Measurements from ENCODE around the gene SLC45A2.
"Not testable (repeated sequence)": the region's sequence is repeated elsewhere in the genome, so short reads cannot be mapped to it uniquely, and the experiment has no call there.

The SLC45A2 gene

DNA sequence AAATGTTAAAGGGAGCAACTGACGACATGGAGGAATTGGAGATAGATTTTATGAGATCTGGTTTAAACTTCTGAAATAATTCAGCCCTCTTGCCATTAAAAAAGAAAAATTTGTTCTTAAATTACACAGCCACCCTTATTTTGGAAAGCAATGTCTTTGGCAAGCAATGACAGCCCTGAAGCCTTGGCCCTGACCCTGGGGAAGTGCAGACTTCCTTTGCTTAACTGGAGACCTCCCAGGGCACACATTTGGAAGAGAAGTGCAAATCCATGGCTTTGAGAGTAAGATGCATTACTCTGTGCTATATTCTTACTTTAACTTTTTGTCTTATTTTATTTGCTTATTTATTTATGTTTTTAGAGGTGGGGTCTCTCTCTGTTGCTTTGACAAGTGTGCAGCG is 26.3 kb downstream of the SLC45A2 start:
- no peak for DNase-seq

DNA sequence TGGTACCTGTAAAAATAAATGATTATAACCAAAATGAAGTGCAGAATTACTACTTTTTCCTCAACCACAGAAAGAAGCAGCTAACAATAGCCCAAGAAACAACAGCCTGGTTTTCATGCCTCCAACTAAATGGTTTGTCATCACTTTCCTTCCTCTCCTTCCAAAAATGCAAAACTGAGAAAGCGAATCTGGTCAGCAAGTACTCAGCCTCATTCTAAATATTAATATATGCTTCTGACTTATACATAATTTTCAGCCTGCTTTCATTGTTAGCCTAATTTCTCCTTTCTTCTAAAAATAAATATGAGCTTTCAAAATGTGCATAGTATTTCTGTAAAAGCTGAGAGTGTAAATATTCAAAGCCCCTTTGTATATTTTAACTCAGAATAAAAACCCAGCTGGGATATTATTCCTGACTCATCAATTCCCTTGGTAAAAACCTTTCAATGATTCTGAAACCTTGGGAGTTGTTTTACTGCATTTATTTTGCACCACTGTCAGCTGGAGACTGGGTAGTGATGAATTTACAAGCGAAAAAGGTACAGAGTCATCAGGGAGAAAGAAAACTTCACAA is 26.8 kb downstream of the SLC45A2 start:
- no peak for DNase-seq

DNA sequence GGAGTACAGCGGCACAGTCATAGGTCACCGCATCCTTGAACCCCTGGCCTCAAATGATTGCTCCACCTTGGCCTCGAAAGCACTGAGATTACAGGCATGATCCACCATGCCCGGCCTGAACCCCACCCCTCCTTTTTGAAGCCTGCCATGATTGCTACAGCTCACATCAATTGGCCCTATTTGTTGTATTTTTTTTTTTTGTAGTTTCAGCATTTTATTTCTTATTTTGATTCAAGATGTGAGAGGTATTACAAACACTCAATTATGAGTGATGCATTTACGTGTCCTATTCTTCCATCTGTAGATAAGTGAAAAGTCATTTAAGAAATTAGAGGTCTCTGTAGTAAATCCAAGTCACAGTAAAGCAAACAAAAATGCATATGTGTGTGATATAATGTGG is 32.3 kb downstream of the SLC45A2 start:
- not testable (repeated sequence) for DNase-seq

DNA sequence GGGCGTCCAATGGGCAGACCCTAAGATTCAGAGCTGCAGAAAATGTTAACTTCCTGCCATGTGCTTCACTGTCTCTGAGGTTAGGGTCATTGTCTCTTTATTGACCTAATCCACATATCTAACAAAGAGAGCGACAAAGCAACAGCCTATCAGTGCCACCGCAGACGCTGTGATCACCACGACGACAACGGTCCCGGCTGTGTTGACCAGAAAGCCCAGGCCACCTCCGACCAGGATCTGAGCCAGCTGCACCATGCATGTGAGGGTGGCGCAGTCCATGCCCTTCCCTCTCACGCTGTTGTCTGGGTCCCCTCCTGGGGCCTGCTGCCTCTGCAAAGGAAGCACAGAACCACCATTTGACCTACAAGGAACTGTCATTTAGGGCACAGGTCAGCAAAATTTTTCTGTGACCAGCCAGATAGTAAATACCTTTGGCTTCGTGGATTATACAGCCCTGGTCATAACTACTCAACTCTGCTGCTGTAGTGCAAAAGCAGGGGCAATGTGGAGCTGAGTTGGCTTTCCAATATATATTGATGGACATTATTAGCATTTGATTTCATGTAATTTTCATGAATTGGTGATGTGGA is 39.9 kb downstream of the SLC45A2 start:
- no peak for DNase-seq

DNA sequence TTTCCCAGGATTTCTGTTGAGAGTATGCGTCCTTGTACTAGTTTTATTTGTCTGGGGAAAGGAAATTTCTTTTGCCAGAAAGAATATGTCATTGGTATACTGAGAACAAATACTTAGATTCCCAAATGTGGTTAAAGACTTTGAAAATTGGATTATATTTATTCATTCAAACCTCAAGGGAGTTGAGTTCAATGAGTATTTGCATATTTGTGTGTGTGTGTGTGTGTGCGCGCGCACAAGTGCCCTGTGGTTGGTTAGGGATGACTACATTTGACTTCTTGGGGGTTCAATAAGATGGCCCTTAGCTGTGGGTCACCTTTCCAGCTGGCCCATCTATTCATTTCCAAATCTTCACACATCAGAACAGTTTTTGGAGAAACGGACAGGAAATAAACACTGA is 43.4 kb downstream of the SLC45A2 start:
- DNase-seq, result no peak

DNA sequence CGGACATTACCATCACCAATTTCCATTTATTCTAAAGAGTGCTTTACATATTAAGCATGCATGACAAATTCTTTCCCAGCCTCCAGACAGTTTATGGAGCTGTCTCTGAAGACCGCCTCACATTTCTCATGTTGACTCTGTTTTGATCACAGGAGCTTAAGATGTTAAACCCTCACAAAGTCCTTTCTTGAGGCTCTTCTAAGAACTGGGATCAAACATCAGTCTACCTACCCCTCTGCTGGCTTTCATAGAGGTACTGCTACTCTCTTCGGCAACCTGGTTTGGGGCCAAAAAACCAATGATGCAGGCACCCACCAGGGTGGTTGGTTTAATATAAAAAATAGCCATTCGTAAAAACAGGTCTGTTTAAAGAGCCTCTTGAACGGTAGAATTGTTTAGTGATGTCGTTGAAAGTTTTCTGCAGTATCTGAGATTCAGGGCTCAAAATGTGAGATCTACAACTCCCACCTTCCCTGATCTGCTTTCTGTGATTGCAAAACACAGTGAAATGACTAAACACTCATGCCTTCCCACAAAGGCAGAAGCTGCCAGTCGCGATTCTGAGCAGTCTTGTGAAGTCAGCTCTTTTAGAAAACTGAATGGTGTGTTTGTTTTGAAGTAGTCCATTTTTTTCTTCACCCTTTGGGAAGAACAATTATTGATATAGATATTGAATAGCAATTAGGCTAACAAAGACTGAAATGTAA is 44.8 kb downstream of the SLC45A2 start:
- DNase-seq, result no peak

DNA sequence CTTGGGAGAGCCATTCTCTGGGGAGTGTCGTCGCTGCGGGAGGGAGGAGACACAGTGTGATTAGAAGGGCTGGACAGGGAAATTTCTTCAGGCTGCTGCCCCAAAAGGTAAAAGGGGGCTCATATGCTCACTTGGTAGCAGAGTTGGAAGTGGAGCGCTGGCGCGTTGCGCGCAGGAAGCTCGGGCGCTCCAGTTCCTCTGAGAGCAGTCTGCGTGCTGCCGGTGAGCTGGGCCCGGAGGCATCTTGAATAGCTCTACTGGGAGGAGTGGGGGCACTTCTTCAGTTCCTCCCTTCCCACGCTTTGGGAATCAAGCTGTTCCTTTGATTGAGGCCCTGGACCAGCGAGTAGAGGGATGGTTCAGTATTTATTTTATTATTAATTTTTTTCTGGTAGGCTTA is 45.6 kb downstream of the SLC45A2 start:
- DNase-seq, result no peak

DNA sequence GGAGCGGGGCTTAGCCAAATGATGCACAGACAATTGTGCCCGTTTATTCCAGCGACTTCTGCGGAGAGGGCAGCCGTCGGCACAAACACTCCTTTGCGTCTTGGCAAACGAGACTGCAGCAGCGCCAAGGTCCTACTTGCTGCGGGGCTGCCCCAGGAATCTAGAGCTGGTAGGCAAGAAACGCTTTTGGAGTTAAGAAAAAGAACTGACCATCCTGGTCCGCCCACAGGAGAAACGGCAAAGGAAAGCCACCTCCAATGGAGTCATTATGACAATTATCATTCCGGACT is 46.0 kb downstream of the SLC45A2 start:
- no peak for DNase-seq

DNA sequence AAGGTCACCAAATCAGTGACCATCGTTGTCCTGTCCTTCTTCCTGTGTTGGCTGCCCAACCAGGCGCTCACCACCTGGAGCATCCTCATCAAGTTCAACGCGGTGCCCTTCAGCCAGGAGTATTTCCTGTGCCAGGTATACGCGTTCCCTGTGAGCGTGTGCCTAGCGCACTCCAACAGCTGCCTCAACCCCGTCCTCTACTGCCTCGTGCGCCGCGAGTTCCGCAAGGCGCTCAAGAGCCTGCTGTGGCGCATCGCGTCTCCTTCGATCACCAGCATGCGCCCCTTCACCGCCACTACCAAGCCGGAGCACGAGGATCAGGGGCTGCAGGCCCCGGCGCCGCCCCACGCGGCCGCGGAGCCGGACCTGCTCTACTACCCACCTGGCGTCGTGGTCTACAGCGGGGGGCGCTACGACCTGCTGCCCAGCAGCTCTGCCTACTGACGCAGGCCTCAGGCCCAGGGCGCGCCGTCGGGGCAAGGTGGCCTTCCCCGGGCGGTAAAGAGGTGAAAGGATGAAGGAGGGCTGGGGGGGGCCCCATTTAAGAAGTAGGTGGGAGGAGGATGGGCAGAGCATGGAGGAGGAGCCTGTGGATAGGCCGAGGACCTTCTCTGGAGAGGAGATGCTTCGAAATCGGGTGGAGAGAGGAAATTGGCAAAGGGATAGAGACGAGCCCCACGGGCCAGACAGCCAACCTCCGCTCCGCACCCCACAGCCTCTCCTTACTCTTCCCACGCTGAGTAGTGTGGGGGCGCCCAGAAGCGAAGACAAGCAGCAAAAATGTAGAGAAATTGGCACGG is 46.6 kb downstream of the SLC45A2 start:
- no peak for DNase-seq

DNA sequence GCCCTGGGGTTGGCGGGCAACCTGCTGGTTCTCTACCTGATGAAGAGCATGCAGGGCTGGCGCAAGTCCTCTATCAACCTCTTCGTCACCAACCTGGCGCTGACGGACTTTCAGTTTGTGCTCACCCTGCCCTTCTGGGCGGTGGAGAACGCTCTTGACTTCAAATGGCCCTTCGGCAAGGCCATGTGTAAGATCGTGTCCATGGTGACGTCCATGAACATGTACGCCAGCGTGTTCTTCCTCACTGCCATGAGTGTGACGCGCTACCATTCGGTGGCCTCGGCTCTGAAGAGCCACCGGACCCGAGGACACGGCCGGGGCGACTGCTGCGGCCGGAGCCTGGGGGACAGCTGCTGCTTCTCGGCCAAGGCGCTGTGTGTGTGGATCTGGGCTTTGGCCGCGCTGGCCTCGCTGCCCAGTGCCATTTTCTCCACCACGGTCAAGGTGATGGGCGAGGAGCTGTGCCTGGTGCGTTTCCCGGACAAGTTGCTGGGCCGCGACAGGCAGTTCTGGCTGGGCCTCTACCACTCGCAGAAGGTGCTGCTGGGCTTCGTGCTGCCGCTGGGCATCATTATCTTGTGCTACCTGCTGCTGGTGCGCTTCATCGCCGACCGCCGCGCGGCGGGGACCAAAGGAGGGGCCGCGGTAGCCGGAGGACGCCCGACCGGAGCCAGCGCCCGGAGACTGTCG is 47.3 kb downstream of the SLC45A2 start:
- no peak for DNase-seq

DNA sequence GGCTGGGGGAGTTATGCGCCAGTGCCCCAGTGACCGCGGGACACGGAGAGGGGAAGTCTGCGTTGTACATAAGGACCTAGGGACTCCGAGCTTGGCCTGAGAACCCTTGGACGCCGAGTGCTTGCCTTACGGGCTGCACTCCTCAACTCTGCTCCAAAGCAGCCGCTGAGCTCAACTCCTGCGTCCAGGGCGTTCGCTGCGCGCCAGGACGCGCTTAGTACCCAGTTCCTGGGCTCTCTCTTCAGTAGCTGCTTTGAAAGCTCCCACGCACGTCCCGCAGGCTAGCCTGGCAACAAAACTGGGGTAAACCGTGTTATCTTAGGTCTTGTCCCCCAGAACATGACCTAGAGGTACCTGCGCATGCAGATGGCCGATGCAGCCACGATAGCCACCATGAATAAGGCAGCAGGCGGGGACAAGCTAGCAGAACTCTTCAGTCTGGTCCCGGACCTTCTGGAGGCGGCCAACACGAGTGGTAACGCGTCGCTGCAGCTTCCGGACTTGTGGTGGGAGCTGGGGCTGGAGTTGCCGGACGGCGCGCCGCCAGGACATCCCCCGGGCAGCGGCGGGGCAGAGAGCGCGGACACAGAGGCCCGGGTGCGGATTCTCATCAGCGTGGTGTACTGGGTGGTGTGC is 48.0 kb downstream of the SLC45A2 start, which contains the start of gene RXFP3:
RXFP3 (plus strand) TSS at position 6 of the 636 bp plus-strand sequence; CDS start at position 361, 355 bp downstream.
- no peak for DNase-seq

DNA sequence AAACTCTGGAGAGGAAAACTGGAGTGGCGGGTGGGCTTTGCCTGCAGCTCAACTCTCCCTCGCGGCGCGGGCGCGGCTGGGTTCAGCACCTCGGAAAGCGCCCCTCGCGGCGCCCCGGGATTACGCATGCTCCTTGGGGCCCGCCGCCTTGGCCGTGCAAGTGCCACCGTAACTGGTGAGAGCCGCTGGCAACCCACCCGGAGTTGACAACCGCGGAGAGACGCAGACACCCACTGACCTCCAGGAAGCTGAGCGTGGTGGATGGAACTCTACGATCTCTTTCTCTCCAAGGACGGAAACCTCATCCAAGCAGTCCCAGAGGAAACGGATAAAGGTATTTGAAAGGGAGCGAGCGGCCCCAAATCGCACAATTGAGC is 48.5 kb downstream of the SLC45A2 start:
- DNase-seq, result peak; percentile 24

DNA sequence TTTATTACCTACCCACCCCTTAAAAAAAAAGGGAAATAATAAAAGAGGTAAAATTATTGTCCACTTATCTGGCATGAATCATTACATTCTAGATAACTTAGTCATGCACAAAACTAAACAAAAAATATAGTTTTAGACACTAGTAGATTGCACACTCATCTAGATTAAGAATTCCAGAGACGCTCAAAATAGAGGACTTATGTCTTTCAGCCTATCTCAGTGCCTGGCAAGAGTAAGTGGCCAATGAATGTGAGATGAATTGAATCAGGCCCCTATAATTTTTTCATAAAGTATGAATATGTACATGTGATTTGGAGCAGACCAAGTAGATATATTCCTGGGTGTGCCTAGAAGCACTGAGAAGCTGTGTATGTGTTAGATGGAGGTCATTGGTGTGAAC is 50.3 kb downstream of the SLC45A2 start:
- DNase-seq, result no peak

DNA sequence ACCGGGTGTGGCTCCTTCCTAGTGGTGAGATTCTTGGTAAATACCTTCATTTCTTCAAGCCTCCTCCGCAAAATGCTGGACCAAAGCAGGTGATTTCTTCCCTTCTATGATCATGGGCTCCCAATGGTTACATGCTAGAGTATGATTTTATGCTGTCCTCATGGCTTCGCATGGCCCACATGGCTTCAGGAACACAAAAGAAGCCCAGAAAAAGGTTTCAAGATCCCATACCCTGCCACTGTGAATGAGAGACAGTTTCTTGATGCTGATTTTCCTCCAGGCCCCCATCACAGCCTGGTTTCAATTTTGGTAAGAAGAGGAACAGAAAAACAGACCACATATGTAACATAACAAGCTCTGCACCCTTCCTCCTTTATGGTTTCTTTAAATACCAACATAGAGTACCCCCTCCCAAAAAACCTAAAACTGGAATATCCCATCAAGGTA is 50.7 kb downstream of the SLC45A2 start:
- no peak for DNase-seq

DNA sequence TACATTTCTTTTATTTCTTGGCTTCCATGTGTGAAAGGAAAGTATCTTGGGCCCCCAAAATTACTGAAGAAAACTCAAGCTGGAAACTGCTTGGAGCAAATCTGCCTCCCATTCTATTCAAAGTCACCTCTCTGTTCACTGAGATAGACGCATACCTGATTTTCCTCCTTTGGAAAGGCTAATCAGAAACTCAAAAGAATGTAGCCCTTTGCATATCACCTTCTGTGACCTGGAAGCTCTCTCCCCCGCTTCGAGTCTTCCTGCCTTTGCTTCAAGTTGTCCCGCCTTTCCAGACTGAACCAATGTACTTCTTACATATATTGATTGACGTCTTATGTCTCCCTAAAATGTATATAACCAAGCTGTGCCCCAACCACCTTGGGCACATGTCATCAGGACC is 53.4 kb downstream of the SLC45A2 start:
- no peak for DNase-seq

DNA sequence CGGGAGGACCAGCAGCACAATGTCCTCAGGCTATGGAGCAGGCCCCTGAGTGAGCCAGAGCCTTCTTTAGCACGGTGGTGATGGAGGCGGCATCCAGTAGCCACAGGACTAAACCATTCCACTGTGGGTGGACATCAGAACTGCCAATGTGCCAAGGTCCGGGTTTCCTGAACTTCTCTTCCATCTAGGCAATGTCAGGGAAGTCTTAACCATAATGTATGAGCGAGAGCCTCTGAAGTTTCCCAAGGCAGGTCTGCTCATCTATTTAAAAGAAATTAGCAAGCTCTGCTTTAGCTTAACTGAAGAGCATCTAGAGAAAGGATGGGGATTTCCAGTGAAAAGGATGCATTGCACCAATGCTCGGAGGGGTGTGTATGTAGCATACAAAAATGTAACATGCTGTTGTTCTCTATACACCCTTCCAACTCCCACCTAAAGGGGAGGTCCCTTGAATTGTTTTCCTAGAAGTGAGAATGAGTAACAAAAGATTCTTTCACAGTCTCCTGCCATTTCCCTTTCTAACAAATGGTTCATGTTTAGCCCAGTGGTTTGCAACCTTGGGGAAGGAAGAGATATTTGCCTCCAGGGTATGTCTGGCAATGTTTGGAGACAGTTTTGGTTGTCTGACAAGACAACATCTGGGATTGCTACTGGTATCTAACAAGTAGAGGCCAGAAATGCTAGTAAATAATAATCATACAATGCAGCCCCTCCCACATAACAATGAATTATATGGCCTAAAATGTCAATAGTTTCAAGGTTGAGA is 54.4 kb downstream of the SLC45A2 start:
- DNase-seq, result no peak

DNA sequence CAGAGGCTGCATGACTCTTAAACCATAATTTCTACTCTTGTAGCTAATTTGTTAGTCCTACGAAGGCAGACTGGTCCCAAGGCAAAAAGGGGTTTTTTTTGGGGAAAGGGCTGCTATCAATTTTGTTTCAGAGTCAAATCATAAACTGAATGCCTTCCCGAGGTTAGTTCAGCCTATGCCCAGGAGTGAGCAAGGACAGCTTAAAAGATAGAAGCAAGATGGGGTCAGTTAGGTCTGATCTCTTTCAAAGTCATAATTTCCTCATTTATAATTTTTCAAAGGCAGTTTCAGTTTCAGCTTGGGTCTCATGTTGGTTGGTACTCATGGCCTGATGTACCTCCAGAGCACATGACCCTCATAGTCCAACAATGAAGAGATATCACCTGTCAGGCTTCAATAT is 56.2 kb downstream of the SLC45A2 start:
- DNase-seq, result no peak

DNA sequence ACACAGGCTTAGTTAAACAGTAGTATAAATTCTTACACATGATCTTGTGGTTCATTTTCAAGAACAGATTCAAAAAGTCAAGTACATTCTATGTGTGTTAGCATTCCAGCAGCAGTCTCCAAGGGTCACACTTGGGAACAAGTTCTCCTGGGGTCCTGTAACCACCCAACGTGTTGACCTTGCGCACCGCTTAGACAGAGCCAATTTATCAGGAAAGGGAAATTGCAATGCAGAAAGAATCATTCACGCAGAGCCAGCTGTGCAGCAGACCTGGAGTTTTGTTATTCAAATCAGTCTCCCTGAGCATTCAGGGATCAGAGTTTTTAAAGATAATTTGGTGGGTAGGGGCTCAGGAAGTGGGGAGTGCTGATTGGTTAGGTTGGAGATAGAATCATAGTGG is 56.8 kb downstream of the SLC45A2 start:
- DNase-seq, result no peak

DNA sequence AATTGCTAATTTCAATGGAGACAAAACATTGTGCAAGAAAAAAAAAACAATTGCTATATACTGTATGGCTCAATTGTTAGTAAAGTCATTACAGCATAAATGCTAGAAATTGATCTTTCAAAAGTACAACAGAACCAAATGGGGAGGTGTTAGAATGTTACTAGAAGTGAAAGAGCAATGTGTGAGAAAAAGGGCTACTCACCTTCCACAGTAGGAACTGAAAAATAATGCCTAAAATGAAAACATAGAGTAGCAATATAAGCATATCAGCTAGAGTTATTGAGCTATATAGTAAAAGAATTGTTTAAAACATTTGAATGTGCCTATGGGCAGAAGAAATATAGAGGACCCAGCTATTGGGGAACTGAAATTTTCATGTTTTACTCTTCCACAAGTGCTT is 59.2 kb downstream of the SLC45A2 start:
- DNase-seq, result no peak

DNA sequence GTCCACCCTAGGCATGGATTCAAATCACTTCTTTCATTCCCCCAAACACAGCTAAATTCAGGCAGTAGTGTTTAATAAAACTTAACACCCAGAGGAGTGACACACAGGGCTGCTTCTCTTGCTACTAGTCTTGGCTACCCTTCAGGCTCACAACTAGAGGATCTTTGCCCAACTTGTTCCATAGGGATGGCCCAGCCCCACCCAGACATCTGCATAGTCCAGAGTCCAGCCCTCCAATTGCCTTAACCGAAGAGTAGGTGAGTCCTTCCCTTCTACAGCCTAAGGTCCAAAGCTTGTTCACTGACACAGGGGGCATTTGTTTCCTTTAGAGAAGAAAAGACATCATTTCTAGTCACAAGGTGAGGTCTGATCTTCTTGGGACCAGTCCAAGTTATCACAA is 63.5 kb downstream of the SLC45A2 start:
- DNase-seq, result no peak

DNA sequence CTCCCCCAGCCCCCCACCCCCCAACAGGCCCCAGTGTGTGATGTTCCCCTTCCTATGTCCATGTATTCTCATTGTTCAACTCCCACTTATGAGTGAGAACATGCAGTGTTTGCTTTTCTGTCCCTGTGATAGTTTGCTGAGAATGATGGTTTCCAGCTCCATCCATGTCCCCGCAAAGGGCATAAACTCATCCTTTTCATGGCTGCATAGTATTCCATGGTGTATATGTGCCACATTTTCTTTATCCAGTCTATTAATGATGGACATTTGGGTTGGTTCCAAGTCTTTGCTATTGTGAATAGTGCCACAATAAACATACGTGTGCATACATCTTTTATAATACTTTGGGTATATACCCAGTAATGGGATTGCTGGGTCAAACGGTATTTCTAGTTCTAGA is 69.6 kb downstream of the SLC45A2 start:
- DNase-seq, result not testable (repeated sequence)

DNA sequence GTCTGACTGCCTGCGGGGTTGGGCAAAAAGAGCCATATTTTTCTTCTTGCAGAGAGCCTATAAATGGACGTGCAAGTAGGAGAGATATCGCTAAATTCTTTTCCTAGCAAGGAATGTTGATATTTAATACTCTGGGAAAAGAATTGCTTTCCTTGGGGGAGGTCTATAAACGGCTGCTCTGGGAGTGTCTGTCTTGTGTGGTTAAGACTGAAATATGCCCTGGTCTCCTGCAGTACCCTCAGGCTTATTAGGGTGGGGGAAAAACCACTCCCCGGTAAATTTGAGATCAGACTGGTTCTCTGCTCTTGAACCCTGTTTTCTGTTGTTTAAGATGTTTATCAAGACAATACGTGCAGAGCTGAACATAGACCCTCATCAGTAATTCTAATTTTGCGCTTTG is 78.2 kb downstream of the SLC45A2 start:
- DNase-seq, result not testable (repeated sequence)
